Muscle layer of duodenum (tissue), 2 donors: ENCODE results near the gene C16orf89.

Experiments used
- H3K27ac ChIP-seq: one replicate; pipeline ENCODE4 v1.7.0; 2013; ENCODE audit warnings: mild to moderate bottlenecking, low read length
- H3K27me3 ChIP-seq: one replicate; pipeline ENCODE4 v1.7.0; 2013; ENCODE audit warnings: low read depth, mild to moderate bottlenecking, control low read depth, low read length
- H3K36me3 ChIP-seq, 2 donors: one replicate each; pipeline ENCODE4 v1.7.0; 2013; ENCODE audit warnings: low read length in 2 of 2, control low read depth in 1 of 2, mild to moderate bottlenecking in 1 of 2; ENCODE audit not compliant: insufficient read depth in 2 of 2, control insufficient read depth in 1 of 2
- H3K4me1 ChIP-seq, 2 donors: one replicate each; pipeline ENCODE4 v1.7.0; 2013; ENCODE audit warnings: low read length in 2 of 2, mild to moderate bottlenecking in 2 of 2, control low read depth in 1 of 2, moderate library complexity in 1 of 2; ENCODE audit not compliant: insufficient read depth in 2 of 2, control insufficient read depth in 1 of 2
- H3K4me3 ChIP-seq, 2 donors: one replicate each; pipeline ENCODE4 v1.7.0; 2013; ENCODE audit warnings: low read length in 2 of 2, low read depth in 1 of 2, mild to moderate bottlenecking in 1 of 2
- H3K9me3 ChIP-seq, 2 donors: one replicate each; pipeline ENCODE4 v1.7.0; 2013; ENCODE audit warnings: low read length in 2 of 2, control low read depth in 1 of 2, mild to moderate bottlenecking in 1 of 2; ENCODE audit not compliant: control insufficient read depth in 1 of 2
- donor health status: healthy.

C16orf89 gene

DNA sequence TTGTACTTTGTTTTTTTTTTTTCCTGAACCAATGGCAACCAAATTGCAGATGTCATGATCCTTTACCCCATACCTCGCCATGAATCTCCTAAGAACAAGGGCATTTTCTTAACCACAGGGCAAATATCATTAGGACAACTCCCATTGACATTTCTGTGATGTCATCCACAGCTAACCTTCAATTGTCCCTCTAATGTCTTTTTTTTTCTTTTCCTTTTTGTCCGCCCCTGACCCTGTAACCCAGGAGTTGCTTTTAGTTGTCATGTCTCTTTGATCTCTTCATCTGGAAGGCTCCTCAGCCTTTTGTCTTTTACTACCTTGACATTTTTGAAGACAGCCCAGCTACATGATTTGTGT, 31.6 kb downstream of the C16orf89 start:
- peaks cover 0 to 13% of the 10 kb centered on the region in 2 donors for H3K36me3 ChIP-seq
- H3K4me3 ChIP-seq = peak overlapping the region; percentile 94 to 100
- peak overlapping the region; percentile 57 for H3K27ac ChIP-seq
- H3K27me3 ChIP-seq = no peaks in the 10 kb centered on the region
- H3K9me3 ChIP-seq = no peaks in the 10 kb centered on the region
- peaks cover 6 to 27% of the 10 kb centered on the region in 2 donors for H3K4me1 ChIP-seq

DNA sequence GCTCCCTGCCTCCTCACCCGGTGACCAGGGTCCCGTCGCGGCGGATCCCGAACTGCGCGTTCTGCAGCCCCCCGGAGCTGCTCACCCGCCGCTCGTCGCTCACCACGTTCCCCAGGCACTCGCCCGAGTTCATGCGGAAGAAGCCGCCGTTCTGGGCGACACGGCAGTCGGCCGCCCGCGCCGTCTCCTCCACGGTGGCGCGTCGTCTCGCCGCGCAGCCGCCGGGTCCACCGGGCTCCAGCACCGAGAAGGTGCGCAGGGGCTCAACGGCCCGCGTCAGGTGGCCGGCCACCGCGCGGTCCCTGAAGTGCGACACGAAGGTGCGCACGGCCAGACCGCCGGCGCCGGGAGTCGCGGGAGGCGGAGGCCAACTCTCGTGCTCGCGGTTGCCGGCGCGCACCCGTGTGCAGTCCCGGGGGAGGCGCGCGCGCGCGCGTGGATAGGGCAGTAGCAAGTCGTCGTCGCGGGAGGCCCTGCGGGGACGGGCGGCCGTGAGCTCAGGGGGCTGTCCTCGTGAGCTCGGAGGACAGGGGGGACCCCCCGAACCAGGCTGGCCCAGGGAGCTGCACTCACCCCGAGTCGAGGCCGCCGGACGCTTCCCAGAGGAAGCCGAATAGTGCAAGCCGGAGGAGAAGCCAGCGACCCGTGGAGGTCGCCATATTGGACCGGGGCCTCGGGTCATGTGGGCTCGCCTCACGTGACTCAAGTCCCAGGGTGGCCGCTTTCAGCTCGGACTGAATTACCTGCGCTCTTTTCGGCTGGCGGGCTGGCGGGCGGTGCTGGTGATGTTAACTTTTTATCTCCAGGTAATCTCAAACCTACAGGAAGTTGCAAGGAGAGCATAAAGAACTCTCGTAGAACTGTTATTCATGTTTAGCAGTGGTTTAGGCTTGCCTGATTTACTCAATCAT, 32.2 kb downstream of the C16orf89 start, which contains the start of gene NAGPA:
TSS of gene NAGPA (minus strand) at position 680 of the 911 bp plus-strand sequence. CDS start at position 659, 21 bp downstream.
- Histone ChIP-seq H3K9me3 (no peaks in the 10 kb centered on the region), H3K4me1 (peaks cover 6 to 27% of the 10 kb centered on the region in 2 donors), H3K4me3 (peak within 1 kb of the TSS; percentile 94 to 100), H3K27ac (peak within 1 kb of the TSS; percentile 57), H3K27me3 (no peaks in the 10 kb centered on the region), H3K36me3 (peaks cover 0 to 20% of the 10 kb centered on the region in 2 donors)

DNA sequence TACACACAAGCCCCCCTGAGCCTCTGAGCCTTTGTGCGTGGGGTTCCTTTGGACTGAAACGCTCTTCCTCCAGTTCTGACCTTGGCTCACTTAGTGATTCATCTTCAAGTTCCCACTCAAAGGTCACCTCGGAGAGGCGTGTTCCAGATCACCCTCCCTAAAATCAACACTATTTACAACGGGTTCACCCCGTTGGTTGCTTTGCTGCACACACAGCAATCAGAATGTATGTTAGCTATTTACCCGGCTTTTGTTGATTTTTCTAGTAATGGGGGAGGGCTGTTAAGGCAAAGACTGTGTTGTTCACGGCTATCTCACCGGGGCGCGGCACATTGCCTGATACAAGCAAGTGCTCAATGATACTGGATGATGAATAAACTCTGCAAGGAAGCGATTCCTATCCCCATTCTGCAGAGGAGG, 33.0 kb downstream of the C16orf89 start:
- Histone ChIP-seq H3K27ac (no peak overlapping the region), H3K36me3 (peaks cover 0 to 27% of the 10 kb centered on the region in 2 donors), H3K4me3 (peak overlapping the region; percentile 94 to 100), H3K4me1 (peaks cover 6 to 27% of the 10 kb centered on the region in 2 donors), H3K9me3 (no peaks in the 10 kb centered on the region), H3K27me3 (no peaks in the 10 kb centered on the region)

DNA sequence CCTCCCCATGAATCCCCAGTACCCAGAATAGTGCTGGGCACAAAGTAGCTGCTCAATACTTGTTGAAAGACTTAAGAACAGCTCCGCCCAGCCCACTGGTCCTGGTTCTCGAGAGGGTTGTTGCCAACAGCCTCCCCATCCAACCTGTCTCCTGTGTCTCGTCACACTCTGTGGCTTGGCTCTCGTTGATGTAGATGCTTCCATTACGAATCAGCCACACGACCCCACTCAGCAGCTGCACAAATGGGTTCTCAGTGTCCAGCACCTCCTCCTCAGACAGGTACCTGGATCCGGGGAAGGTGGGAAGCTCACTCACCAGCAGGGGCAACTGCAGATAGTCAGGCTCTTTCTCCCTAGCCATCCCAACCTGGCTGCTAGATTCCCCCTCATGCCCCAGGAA, 34.2 kb downstream of the C16orf89 start:
- Histone ChIP-seq H3K4me1 (peaks cover 6 to 27% of the 10 kb centered on the region in 2 donors), H3K4me3 (no peak overlapping the region), H3K27ac (no peak overlapping the region), H3K36me3 (peaks cover 0 to 38% of the 10 kb centered on the region in 2 donors), H3K9me3 (no peaks in the 10 kb centered on the region), H3K27me3 (no peaks in the 10 kb centered on the region)

DNA sequence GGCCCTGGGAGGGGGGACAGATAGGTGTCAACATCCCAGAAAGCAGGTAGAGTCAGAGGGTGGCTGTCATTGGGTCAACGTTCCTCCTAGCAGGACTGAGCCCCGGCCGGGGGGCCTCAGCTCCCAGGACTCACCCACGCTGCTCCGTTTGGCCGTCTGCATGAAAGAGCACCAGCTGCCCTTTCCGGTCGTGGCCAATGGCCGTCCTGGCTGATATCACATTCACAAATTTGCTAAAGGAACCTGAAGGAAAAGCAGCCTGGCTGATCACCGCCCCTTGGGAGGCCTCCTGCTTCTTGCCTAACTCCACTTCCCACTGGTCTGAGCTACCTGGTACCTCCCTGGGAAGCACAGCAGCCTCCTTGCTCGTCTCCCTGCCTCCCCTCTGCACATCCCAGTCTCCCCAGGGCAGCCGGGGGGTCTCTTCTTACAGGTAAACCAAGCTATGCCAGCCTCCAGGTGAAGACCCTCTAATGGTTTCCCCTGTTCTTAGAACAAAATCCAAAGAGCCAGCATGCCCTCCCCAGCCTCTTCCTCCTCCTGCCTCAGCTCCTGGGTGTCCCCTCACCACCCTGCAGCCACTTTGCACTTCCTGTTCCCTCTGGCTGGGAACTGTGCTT, 35.4 kb downstream of the C16orf89 start:
- H3K27ac ChIP-seq = no peak overlapping the region

DNA sequence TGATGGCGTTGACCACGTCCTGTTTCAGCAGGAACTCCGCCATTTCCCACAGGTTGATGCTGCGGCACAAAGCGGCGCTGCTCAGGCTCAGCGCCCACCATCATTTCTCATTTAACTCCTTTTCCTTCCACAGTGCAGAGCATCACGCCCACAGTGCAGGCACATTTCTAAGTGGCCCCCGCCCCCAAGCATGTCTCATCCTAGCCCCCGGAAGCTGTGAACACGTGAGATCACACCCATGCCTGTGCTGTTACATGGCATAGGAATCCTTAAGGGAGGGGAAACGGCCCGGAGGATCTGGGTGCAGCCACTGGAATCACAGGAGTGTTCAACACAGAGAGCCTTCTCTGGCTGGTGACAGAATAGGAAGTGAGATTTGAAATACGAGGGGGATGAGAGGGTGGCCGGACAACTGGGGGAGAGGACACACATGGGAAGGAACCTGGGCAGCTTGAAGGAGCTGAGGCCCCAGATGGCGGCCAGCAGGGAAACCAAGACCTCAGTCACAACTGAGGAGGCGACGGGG, 36.7 kb downstream of the C16orf89 start:
- Histone ChIP-seq H3K36me3 (peaks cover 0 to 38% of the 10 kb centered on the region in 2 donors), H3K4me1 (peaks cover 1 to 17% of the 10 kb centered on the region in 2 donors), H3K27me3 (no peaks in the 10 kb centered on the region), H3K27ac (no peak overlapping the region), H3K9me3 (no peaks in the 10 kb centered on the region), H3K4me3 (no peak overlapping the region)

More for the DNA sequence above, 35.4 kb downstream of the C16orf89 start:
- no peaks in the 10 kb centered on the region for H3K9me3 ChIP-seq
- peaks cover 0 to 38% of the 10 kb centered on the region in 2 donors for H3K36me3 ChIP-seq
- H3K27me3 ChIP-seq = no peaks in the 10 kb centered on the region
- no peak overlapping the region for H3K4me3 ChIP-seq
- peaks cover 6 to 27% of the 10 kb centered on the region in 2 donors for H3K4me1 ChIP-seq

DNA sequence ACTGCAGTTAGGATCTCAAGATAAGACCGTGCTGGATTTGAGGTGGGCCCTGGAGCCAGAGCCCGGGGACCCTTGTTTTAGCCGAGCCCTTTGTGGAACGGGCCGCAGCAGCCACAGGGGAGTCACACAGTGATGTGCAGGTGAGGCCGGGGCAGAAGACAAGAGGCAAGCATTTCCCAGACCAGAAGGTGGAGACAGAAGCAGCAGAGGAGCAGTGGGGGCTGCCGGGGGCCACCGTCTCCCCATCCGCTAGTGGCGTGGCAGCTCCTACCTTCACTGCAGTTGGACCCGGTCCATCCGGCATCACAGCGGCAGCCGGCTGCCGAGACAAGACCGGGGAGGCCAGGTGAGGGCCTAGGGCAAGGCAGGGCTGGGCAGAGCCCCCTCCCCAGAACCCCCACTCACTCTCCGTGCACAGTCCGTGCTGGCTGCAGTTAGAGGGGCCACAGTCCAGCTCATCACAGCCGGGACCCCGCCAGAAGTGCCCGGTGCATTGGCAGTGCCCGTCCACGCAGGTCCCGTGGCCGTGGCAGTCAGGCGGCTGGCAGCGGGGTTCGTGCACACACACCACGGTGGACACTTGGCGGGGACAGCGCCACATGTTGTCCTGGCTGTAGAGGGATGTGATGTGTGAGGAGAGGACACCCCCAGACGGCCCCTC, 38.1 kb downstream of the C16orf89 start:
- H3K4me1 ChIP-seq = peaks cover 0 to 7% of the 10 kb centered on the region in 2 donors
- H3K27me3 ChIP-seq = no peaks in the 10 kb centered on the region
- H3K36me3 ChIP-seq = peaks cover 0 to 38% of the 10 kb centered on the region in 2 donors
- H3K4me3 ChIP-seq = no peak overlapping the region
- no peak overlapping the region for H3K27ac ChIP-seq
- no peaks in the 10 kb centered on the region for H3K9me3 ChIP-seq

DNA sequence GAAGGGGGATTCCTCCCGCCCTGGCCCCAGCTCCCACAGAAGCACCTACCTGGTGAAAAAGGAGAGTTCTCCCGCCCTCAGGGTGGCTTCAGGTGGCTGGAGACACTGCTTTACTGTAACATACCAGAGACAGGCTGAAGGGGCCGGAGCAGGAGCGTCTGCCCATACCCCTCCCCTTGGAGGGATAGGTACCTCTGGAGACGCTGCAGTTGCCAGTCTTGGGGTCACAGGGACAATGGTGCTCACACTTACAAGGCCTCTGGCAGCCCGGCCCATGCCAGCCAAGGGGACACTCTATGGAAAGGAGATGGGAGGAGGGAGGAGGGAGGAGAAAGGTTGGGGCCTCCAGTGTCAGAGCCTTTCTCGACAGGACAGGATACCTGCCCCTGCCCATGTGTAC, 38.7 kb downstream of the C16orf89 start:
- no peak overlapping the region for H3K27ac ChIP-seq
- H3K27me3 ChIP-seq = no peaks in the 10 kb centered on the region
- H3K36me3 ChIP-seq = peaks cover 0 to 38% of the 10 kb centered on the region in 2 donors

DNA sequence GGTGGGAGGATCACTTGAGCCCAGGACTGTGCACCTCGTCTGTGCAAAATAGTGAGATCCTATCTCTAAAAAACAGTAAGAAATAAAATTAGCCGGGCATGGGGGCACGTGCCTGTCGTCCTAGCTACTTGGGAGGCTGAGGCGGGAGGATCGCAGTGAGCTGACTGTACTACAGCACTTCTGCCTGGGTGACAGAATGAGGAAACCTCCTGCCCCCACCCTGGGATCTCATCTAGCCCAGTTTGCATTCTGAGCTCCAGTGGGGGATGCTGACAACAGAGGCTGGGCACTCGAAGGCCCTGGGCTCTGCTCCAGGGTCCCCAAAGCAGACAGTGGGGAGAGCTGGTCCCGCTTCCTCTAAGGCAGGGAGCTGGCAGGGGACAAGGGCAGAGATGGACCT, 39.1 kb downstream of the C16orf89 start:
- Histone ChIP-seq H3K27me3 (no peaks in the 10 kb centered on the region), H3K4me1 (no peaks in the 10 kb centered on the region), H3K36me3 (peaks cover 0 to 38% of the 10 kb centered on the region in 2 donors), H3K9me3 (no peaks in the 10 kb centered on the region), H3K4me3 (no peak overlapping the region), H3K27ac (no peak overlapping the region)

More for the DNA sequence above, 38.7 kb downstream of the C16orf89 start:
- peaks cover 0 to under 1% of the 10 kb centered on the region in 2 donors for H3K4me1 ChIP-seq
- H3K9me3 ChIP-seq = no peaks in the 10 kb centered on the region
- H3K4me3 ChIP-seq = no peak overlapping the region

DNA sequence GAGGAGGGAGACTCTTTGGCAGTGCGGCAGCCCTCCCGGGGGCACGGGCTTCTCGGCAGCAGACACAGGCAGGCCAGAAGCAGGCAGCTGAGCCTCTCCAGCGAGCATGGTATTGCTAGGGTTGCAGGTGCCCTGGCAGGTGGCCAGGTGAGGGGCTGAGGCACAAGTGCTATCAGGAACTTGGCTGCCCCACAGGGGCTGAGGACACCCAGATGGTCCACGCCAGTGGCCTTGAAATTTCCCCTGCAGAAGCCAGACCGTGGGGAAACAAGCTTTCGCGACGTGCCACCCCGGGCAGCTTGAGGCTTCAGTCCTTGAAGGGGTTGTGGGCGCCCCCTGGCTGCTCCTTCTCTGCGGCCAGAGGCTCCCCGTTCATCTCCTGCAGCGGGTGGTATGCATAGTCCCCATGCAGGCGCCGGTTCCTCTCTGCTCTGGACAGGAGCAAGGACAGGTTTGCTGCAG, 40.6 kb downstream of the C16orf89 start:
- Histone ChIP-seq H3K4me1 (no peaks in the 10 kb centered on the region), H3K27me3 (no peaks in the 10 kb centered on the region), H3K27ac (no peak overlapping the region), H3K9me3 (no peaks in the 10 kb centered on the region), H3K4me3 (no peak overlapping the region), H3K36me3 (peaks cover 0 to 34% of the 10 kb centered on the region in 2 donors)

DNA sequence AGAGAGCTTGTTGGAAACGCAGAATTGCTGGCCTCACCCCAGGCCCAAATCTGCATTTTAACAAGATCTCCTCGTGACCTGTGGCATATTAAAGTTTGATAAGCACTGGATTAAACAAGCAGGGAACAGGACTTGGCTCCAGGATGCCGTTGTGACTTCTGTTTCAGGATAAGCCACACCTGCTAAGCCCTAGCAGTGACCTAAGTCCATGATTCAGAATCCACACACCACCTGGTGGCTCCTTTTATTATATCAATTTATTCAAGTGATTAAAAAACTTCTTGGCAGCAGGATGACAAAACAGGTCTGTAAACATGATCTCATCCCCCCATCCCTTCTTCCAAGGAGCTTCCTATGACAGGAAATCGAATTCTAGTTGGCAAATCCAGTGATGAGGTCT, 41.1 kb downstream of the C16orf89 start:
- H3K36me3 ChIP-seq = peaks cover 0 to 28% of the 10 kb centered on the region in 2 donors
- no peaks in the 10 kb centered on the region for H3K4me1 ChIP-seq
- no peak overlapping the region for H3K27ac ChIP-seq
- H3K27me3 ChIP-seq = no peaks in the 10 kb centered on the region
- H3K9me3 ChIP-seq = no peaks in the 10 kb centered on the region
- no peak overlapping the region for H3K4me3 ChIP-seq
